ENCODE measurements around the gene ASL. TPM values are rescaled to one million over a fixed set of nuclear protein-coding genes. Genes with fewer than 3 reads are reported as not detected.

The ASL gene
- 29.2 and 56.1 TPM in 2 replicates for total RNA-seq

GRCh38 chr7:66075590-66076461 is at the start of gene ASL:
ASL (plus strand) TSS chr7:66075819; CDS start chr7:66076082, 263 bp downstream.

GRCh38 chr7:66114743-66115649 is 39.4 kb downstream of the ASL start, which contains the start of gene CRCP:
CRCP (plus strand) TSS chr7:66114847; CDS start chr7:66114963, 116 bp downstream.

Other genes starting within 250 kb of the ASL start
- 14.2 and 15.2 TPM in 2 replicates for gene VKORC1L1, start 202.7 kb upstream of the ASL start, total RNA-seq
- gene GUSB, start 93.6 kb upstream of the ASL start, total RNA-seq: 18.3 and 34.9 TPM in 2 replicates
- 24.9 and 30.0 TPM in 2 replicates for gene CRCP, start 39.0 kb downstream of the ASL start, total RNA-seq
- 18.6 and 28.8 TPM in 2 replicates for gene TPST1, start 129.5 kb downstream of the ASL start, total RNA-seq

All from mesangial cell (primary cell).